Measurements from ENCODE around the gene SERP2. TPM values are rescaled to one million over a fixed set of nuclear protein-coding genes. Genes with fewer than 3 reads are reported as not detected.

The SERP2 gene
- total and polyA plus RNA-seq, 2 of the 8 experiments (the other 6 are each of a cell fraction or from before 2014, with no cell fraction given), result 2.0 to 2.3 TPM

DNA sequence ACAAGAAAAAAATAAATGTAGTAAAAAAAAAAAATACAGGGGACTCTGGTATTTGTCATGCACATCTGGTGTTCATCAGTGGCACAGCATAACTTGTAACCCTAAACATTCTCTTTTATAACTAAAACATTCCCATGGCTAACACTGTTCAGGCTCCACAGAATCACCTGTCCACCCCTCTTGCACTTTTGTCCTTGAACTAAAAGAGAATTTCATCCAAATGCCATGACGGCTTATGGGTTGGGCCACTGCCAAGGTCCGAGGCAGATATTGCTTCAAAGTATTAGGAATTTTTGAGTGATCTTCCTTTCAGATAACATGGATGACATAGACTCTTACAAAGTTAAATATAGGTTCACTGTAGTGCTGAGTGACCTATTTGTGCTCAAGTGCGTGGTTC, 25.7 kb upstream of the SERP2 start:
- WGBS, 2 experiments (ENCODE audit: extremely low coverage in 1 of 2, insufficient coverage in 1 of 2, insufficient read length in 1 of 2, insufficient replicate concordance in 2 of 2, low coverage in 1 of 2, low lambda C conversion rate in 2 of 2, missing lambda C conversion rate in 1 of 2), result 93% methylated on average over 3 of the region's 3 CpGs; no CpG with 5 or more reads in 1 of the 2 experiments
- H3K4ac ChIP-seq (replicated peaks; ENCODE audit: insufficient read length, low read depth, low read length), result no peak overlapping the region
- no peak overlapping the region for H3K4me2 ChIP-seq (ENCODE audit: insufficient read depth in 1 of 2, low read depth in 2 of 2, low read length in 2 of 2)

More for the DNA sequence above, 25.7 kb upstream of the SERP2 start:
- H3K79me1 ChIP-seq (ENCODE audit: low read depth, low read length), result no peaks in the 10 kb centered on the region
- H3K4me3 ChIP-seq (ENCODE audit: extremely low read depth in 1 of 4, insufficient read depth in 2 of 4, low read depth in 3 of 4, low read length in 4 of 4), result no peak overlapping the region
- no peak for DNase-seq (ENCODE audit: low read depth in 1 of 2, low spot score in 2 of 2)
- H3K36me3 ChIP-seq (ENCODE audit: control insufficient read depth in 2 of 4, insufficient read depth in 4 of 4, low read length in 3 of 4), result no peaks in the 10 kb centered on the region
- no peaks in the 10 kb centered on the region for H3K23me2 ChIP-seq (ENCODE audit: low read depth, low read length)
- no peak overlapping the region for H3K56ac ChIP-seq (replicated peaks; ENCODE audit: insufficient read length, low read depth, low read length)
- H4K20me1 ChIP-seq (replicated peaks in 1 of 2; ENCODE audit: control insufficient read depth in 1 of 2, insufficient read depth in 2 of 2, low read length in 2 of 2), result no peaks in the 10 kb centered on the region
- TF ChIP-seq KDM5A (IDR thresholded peaks at IDR 0.05; ENCODE audit: low read length) (no peak), ASH2L (IDR thresholded peaks at IDR 0.05; ENCODE audit: low read length) (no peak), TAF7 (optimal IDR thresholded peaks at IDR 0.05; ENCODE audit: borderline replicate concordance, low read depth, low read length) (no peak), SIX5 (IDR thresholded peaks at IDR 0.05; ENCODE audit: low read depth, low read length) (no peak), SIRT6 (IDR thresholded peaks at IDR 0.05; ENCODE audit: low read length) (no peak), CBX8 (IDR thresholded peaks at IDR 0.05; ENCODE audit: borderline replicate concordance, low read depth, low read length) (no peak), NRF1 (IDR thresholded peaks at IDR 0.05; ENCODE audit: low read depth, low read length) (no peak), BACH1 (IDR thresholded peaks at IDR 0.05; ENCODE audit: low read length) (no peak), EP300 (IDR thresholded peaks at IDR 0.05; ENCODE audit: borderline replicate concordance in 1 of 2, low read depth in 2 of 2, low read length in 2 of 2) (no peak), RAD21 (IDR thresholded peaks at IDR 0.05 in 1 of 2, conservative IDR thresholded peaks at IDR 0.05 in 1 of 2; ENCODE audit: low read depth in 2 of 2, low read length in 2 of 2) (no peak), SP1 (IDR thresholded peaks at IDR 0.05; ENCODE audit: low read depth, low read length) (no peak)
- no peak for FAIRE-seq
- no peak overlapping the region for H2AK5ac ChIP-seq (ENCODE audit: low read depth, low read length)
- H3K27ac ChIP-seq (ENCODE audit: low read depth, low read length), result no peak overlapping the region
- H3K23ac ChIP-seq (ENCODE audit: insufficient read length), result no peak overlapping the region
- ChIA-PET POLR2A (ENCODE audit: partially characterized antibody) (interaction anchor here (0.6 kb wide), 1 partner anchor 89 kb away, joined by 3 read pairs; no protein-coding TSS in a partner anchor), CTCF (ENCODE audit: partially characterized antibody) (no interaction called here)
- H2BK15ac ChIP-seq (ENCODE audit: low read length), result no peak overlapping the region
- no peak overlapping the region for H2BK5ac ChIP-seq (ENCODE audit: low read depth, low read length)
- no peak overlapping the region for H4K5ac ChIP-seq (ENCODE audit: insufficient read length, low read depth, low read length)
- no peak overlapping the region for H2BK12ac ChIP-seq (ENCODE audit: low read depth, low read length)
- no peak overlapping the region for H2BK20ac ChIP-seq (ENCODE audit: low read length)
- H3K27me3 ChIP-seq (replicated peaks in 1 of 4; ENCODE audit: control insufficient read depth in 3 of 4, extremely low read depth in 1 of 4, insufficient read depth in 3 of 4, low read length in 3 of 4), result no peaks in the 10 kb centered on the region
- no peak overlapping the region for H3K9ac ChIP-seq (replicated peaks in 1 of 4; ENCODE audit: extremely low read depth in 1 of 4, low read depth in 3 of 4, low read length in 3 of 4)
- no peak overlapping the region for H2BK120ac ChIP-seq (replicated peaks; ENCODE audit: low read depth, low read length)
- no peak overlapping the region for H2AFZ ChIP-seq (ENCODE audit: low read length)
- H3K9me3 ChIP-seq (ENCODE audit: insufficient read depth in 2 of 2, low read depth in 1 of 2, low read length in 1 of 2), result no peaks in the 10 kb centered on the region
- no peak overlapping the region for H3K14ac ChIP-seq (ENCODE audit: insufficient read length)
- H3K18ac ChIP-seq (ENCODE audit: extremely low read depth, low read length), result no peak overlapping the region
- no peak overlapping the region for H4K8ac ChIP-seq (ENCODE audit: extremely low read depth, insufficient read depth, low read length)
- H4K91ac ChIP-seq (replicated peaks; ENCODE audit: insufficient read length, low read length), result no peak overlapping the region
- H3K79me2 ChIP-seq (ENCODE audit: control insufficient read depth in 1 of 2, insufficient read depth in 2 of 2, low read length in 2 of 2), result no peaks in the 10 kb centered on the region
- no peaks in the 10 kb centered on the region for H3K4me1 ChIP-seq (replicated peaks in 1 of 4; ENCODE audit: control insufficient read depth in 3 of 4, insufficient read depth in 4 of 4, low read length in 3 of 4)
